Adrenal gland (tissue), 12 donors: ENCODE measurements around the gene PATJ. TPM values are rescaled to one million over a fixed set of nuclear protein-coding genes. Genes with fewer than 3 reads are reported as not detected.
"Not testable (repeated sequence)": the region's sequence is repeated elsewhere in the genome, so short reads cannot be mapped to it uniquely, and the experiment has no call there.

Experiments
- DNase-seq, 7 donors: peaks; one replicate each; pipeline ENCODE4 v3.0.0-alpha.2; 2019 to 2020
- H3K27ac ChIP-seq, 5 donors: fragments of 200-600 bp; sonication (generic) in 4 of 5; 1 replicate in 3 of 5; 2 replicates in 2 of 5; pipeline versions ENCODE4 v1.5.1 to v1.8.0; 2016 to 2020; ENCODE audit warnings: mild to moderate bottlenecking in 1 of 5
- H3K27me3 ChIP-seq: fragments of 200-600 bp; 2 replicates; pipeline ENCODE4 v1.8.0; 2021
- H3K36me3 ChIP-seq, 2 donors: fragments of 200-600 bp; replicated peaks in 1 of 2; 1 replicate in 1 of 2; 2 replicates in 1 of 2; pipeline versions ENCODE4 v1.5.1 to v1.8.0; 2018 to 2022
- H3K4me1 ChIP-seq, 2 donors: fragments of 200-600 bp; replicated peaks in 1 of 2; 1 replicate in 1 of 2; 2 replicates in 1 of 2; pipeline versions ENCODE4 v1.5.1 to v1.8.0; 2018 to 2021
- H3K4me3 ChIP-seq, 4 donors: fragments of 200-600 bp; sonication (generic) in 3 of 4; one replicate each; pipeline ENCODE4 v1.5.1; 2016 to 2018
- H3K9me3 ChIP-seq, 3 donors: fragments of 200-600 bp; sonication (generic) in 1 of 3; replicated peaks in 1 of 3; 1 replicate in 2 of 3; 2 replicates in 1 of 3; pipeline versions ENCODE4 v1.5.1 to v1.8.0; 2016 to 2021
- CTCF ChIP-seq, 6 experiments: fragments of 450-650 bp in 4 of 6; fragments of 200-600 bp in 2 of 6; sonication (generic) in 1 of 6; IDR thresholded peaks; 1 replicate in 5 of 6; 2 replicates in 1 of 6; pipeline versions ENCODE4 v1.5.1 to v1.8.0; 2016 to 2021; ENCODE audit warnings: antibody characterized with exemption in 6 of 6, mild to moderate bottlenecking in 2 of 6, moderate library complexity in 1 of 6
- POLR2A ChIP-seq, 2 donors: fragments of 450-650 bp; IDR thresholded peaks; one replicate each; pipeline ENCODE4 v1.6.1; 2017; ENCODE audit warnings: antibody characterized with exemption in 2 of 2, mild to moderate bottlenecking in 2 of 2, moderate library complexity in 1 of 2
- WGBS, 4 donors: extraction: QIAGEN DNeasy Blood & Tissue Kit in 2 of 4; methylation state at CpG; one replicate each; pipeline versions ENCODE4 v1.1.5 to v1.1.7; 2013 to 2017; 5-methylcytosine and 5-hydroxymethylcytosine counted together
- intact Hi-C, 2 donors: fragments of 100-400 bp; cut with DNase I; formaldehyde crosslinking; loops; one replicate each; pipeline versions ENCODE4 v1.14.1 to v1.15.0; 2022 to 2023
- polyA plus RNA-seq, 3 donors: library from polyadenylated mRNA; stranded (reverse); fragments of 200-250 nt in 2 of 3; fragments of 350-450 nt in 1 of 3; fragmentation: Illumina TruSeq in 1 of 3; extraction: RNeasy Lipid Tissue Mini Kit (QIAGEN cat#74804) in 1 of 3; gene quantifications; one replicate each; pipeline ENCODE4 v1.2.3, GENCODE V29; 2013 to 2014
- total RNA-seq, 9 donors: library from RNA; depleted of rRNA in 4 of 9; stranded (reverse); fragments of >200 nt in 4 of 9; fragments of 120-200 nt in 1 of 9; fragmentation: NEBNext Ultra II Directional in 1 of 9; extraction: Animal tissue kit (Norgen Biotek cat#: 25700) in 1 of 9; gene quantifications; one replicate each; pipeline versions ENCODE4 v1.1.0 to v1.2.4, GENCODE V29; 2013 to 2023
- donor health status: healthy with polysubstance abuse.
- donor health status: Bipolar disorder and iron deficiency.
- donor health status: DM: yes; HTN: yes; CAD: no.
- donor health status: DM: no; HTN: no; CAD: no.
- donor health status: DM: no; HTN: no; CAD: no.
- donor health status: DM: yes; HTN: yes; CAD: no.

PATJ gene
- total and polyA plus RNA-seq, 12 donors = 6.8 to 36.6 (median 23.4) TPM

- WGBS, 4 donors = 55 to 75% (median 56%) methylated on average over 7 of the region's 7 CpGs
- H3K4me3 ChIP-seq = no peak overlapping the region
- TF ChIP-seq CTCF (IDR thresholded peaks at IDR 0.05) (no peak), POLR2A (IDR thresholded peaks at IDR 0.05) (no peak)
- H3K9me3 ChIP-seq = no peaks in the 10 kb centered on the region
- intact Hi-C loops = no loop called here
- no peaks in the 10 kb centered on the region for H3K27me3 ChIP-seq
- no peaks in the 10 kb centered on the region for H3K4me1 ChIP-seq
- no peak overlapping the region for H3K27ac ChIP-seq
- no peak for DNase-seq
- no peaks in the 10 kb centered on the region for H3K36me3 ChIP-seq
Measured at GRCh38 chr1:62181532-62181931, 439.3 kb downstream of the PATJ start.

GRCh38 chr1:62182157-62182556 is 439.9 kb downstream of the PATJ start:
- DNase-seq, intact Hi-C loops, H3K27me3 ChIP-seq, H3K36me3 ChIP-seq, H3K9me3 ChIP-seq, H3K4me1 ChIP-seq, H3K4me3 ChIP-seq, H3K27ac ChIP-seq: not testable (repeated sequence)
- WGBS, 4 donors = 66 to 76% (median 69%) methylated on average over 8 of the region's 8 CpGs

- H3K27me3 ChIP-seq, intact Hi-C loops, H3K36me3 ChIP-seq, H3K4me1 ChIP-seq, DNase-seq, H3K27ac ChIP-seq, H3K9me3 ChIP-seq, H3K4me3 ChIP-seq: not testable (repeated sequence)
- WGBS, 4 donors = 58 to 69% (median 66%) methylated on average over 11 of the region's 11 CpGs
Measured at GRCh38 chr1:62183164-62184020, 441.1 kb downstream of the PATJ start.

GRCh38 chr1:62184336-62184735 is 442.1 kb downstream of the PATJ start:
- no peak for DNase-seq
- Histone ChIP-seq H3K27ac (no peak overlapping the region), H3K9me3 (no peaks in the 10 kb centered on the region), H3K4me3 (no peak overlapping the region), H3K36me3 (no peaks in the 10 kb centered on the region), H3K4me1 (no peaks in the 10 kb centered on the region), H3K27me3 (no peaks in the 10 kb centered on the region)
- intact Hi-C loops = no loop called here
- WGBS, 4 donors = 78 to 87% (median 80%) methylated on average over 7 of the region's 7 CpGs
- no peak for TF ChIP-seq CTCF (IDR thresholded peaks at IDR 0.05)
- TF ChIP-seq POLR2A (IDR thresholded peaks at IDR 0.05) = no peak

- H3K27ac ChIP-seq = not testable (repeated sequence)
- WGBS, 4 donors = 77 to 90% (median 84%) methylated on average over 5 to 6 of the region's 6 CpGs
Measured at GRCh38 chr1:62185233-62185632, 443.0 kb downstream of the PATJ start.

GRCh38 chr1:62185677-62186076 is 443.4 kb downstream of the PATJ start:
- H3K27me3 ChIP-seq = no peaks in the 10 kb centered on the region
- no peaks in the 10 kb centered on the region for H3K36me3 ChIP-seq
- no peak overlapping the region for H3K27ac ChIP-seq
- no peaks in the 10 kb centered on the region for H3K4me1 ChIP-seq
- H3K9me3 ChIP-seq = no peaks in the 10 kb centered on the region
- TF ChIP-seq CTCF (IDR thresholded peaks at IDR 0.05) (no peak), POLR2A (IDR thresholded peaks at IDR 0.05) (no peak)
- no peak overlapping the region for H3K4me3 ChIP-seq
- no peak for DNase-seq
- 80 to 88% (median 81%) methylated on average over 3 of the region's 3 CpGs for WGBS, 4 donors
- intact Hi-C loops = no loop called here

More at GRCh38 chr1:62185233-62185632, 443.0 kb downstream of the PATJ start:
- H3K4me1 ChIP-seq, DNase-seq, H3K9me3 ChIP-seq, H3K27me3 ChIP-seq, H3K36me3 ChIP-seq, intact Hi-C loops, H3K4me3 ChIP-seq: not testable (repeated sequence)
